OCI-LY7 (cell line): Measurements from ENCODE around the gene OAT. TPM values are rescaled to one million over a fixed set of nuclear protein-coding genes. Genes with fewer than 3 reads are reported as not detected.

Experiments used
- BruUV-seq: library from RNA; stranded (reverse); fragments of 400-500 nt; replicated peaks from 2 replicates; lab custom pipeline; 2021; lab: Mats Ljungman, UMichigan
- CTCF ChIA-PET: fragments of 300-600 bp; sonication (Branson Sonifier 250); formaldehyde crosslinking; loops from one replicate; lab custom pipeline; 2022; ENCODE audit warnings: antibody characterized with exemption; ENCODE audit not compliant: unreplicated experiment; lab: Charles Lee
- POLR2A ChIA-PET: fragments of 300-600 bp; sonication (Branson Sonifier 250); formaldehyde crosslinking; loops from one replicate; lab custom pipeline; 2022; ENCODE audit warnings: antibody characterized with exemption; lab: Charles Lee
- DNase-seq: peaks from one replicate; pipeline ENCODE4 v3.0.0-alpha.2; 2015; ENCODE audit warnings: low spot score
- H2AFZ ChIP-seq: fragments of 200-600 bp; sonication (generic), shearing (Covaris generic); 2 replicates; pipeline ENCODE4 v1.6.1; 2014; ENCODE audit warnings: mild to moderate bottlenecking, antibody characterized with exemption, low read length, moderate library complexity
- H3K27ac ChIP-seq: fragments of 200-600 bp; sonication (generic); 2 replicates; pipeline ENCODE4 v1.5.1; 2014; ENCODE audit warnings: mixed run types, low read depth, mild to moderate bottlenecking, moderate library complexity, low read length, inconsistent platforms; ENCODE audit not compliant: poor library complexity, severe bottlenecking
- H3K36me3 ChIP-seq: fragments of 200-600 bp; sonication (generic); 2 replicates; pipeline ENCODE4 v1.6.1; 2014; ENCODE audit warnings: mild to moderate bottlenecking, antibody characterized with exemption, low read length, moderate library complexity, mixed read lengths; ENCODE audit not compliant: insufficient read depth
- H3K4me1 ChIP-seq: fragments of 200-600 bp; sonication (generic); 2 replicates; pipeline ENCODE4 v1.5.1; 2014; ENCODE audit warnings: mild to moderate bottlenecking, low read length; ENCODE audit not compliant: insufficient read depth, poor library complexity, severe bottlenecking
- H3K4me2 ChIP-seq: fragments of 200-600 bp; sonication (generic); 2 replicates; pipeline ENCODE4 v1.6.1; 2014; ENCODE audit warnings: mild to moderate bottlenecking, low read length
- H3K4me3 ChIP-seq: fragments of 200-600 bp; sonication (generic); 2 replicates; pipeline ENCODE4 v1.5.1; 2014; ENCODE audit warnings: mild to moderate bottlenecking, low read depth, low read length; ENCODE audit not compliant: poor library complexity, severe bottlenecking
- H3K79me2 ChIP-seq: fragments of 200-600 bp; sonication (generic); 2 replicates; pipeline ENCODE4 v1.6.1; 2016; ENCODE audit warnings: low read depth, mild to moderate bottlenecking, low read length, moderate library complexity, mixed read lengths; ENCODE audit not compliant: insufficient read depth
- H3K9me2 ChIP-seq: fragments of 200-600 bp; sonication (generic); 2 replicates; pipeline ENCODE4 v1.6.1; 2016; ENCODE audit warnings: mild to moderate bottlenecking, low read length, mixed read lengths; ENCODE audit not compliant: insufficient read depth
- H3K9me3 ChIP-seq: fragments of 200-600 bp; sonication (generic); 2 replicates; pipeline ENCODE4 v1.6.1; 2014; ENCODE audit warnings: mild to moderate bottlenecking, mixed run types, low read length, mixed read lengths
- H4K20me1 ChIP-seq: fragments of 200-600 bp; sonication (generic); 2 replicates; pipeline ENCODE4 v1.6.1; 2014; ENCODE audit warnings: mild to moderate bottlenecking, antibody characterized with exemption, low read length, moderate library complexity, mixed read lengths; ENCODE audit not compliant: insufficient read depth
- CTCF ChIP-seq: fragments of 200-600 bp; sonication (generic); conservative IDR thresholded peaks from 2 replicates; pipeline ENCODE4 v1.5.1; 2014; ENCODE audit warnings: mild to moderate bottlenecking, antibody characterized with exemption, low read length, moderate library complexity, mixed read lengths
- EZH2phosphoT487 ChIP-seq: fragments of 200-600 bp; sonication (generic); IDR thresholded peaks from 2 replicates; pipeline ENCODE4 v1.6.1; 2018; ENCODE audit warnings: low read depth, borderline replicate concordance, mild to moderate bottlenecking, mixed run types, antibody characterized with exemption, low read length, moderate library complexity, mixed read lengths
- intact Hi-C: fragments of 100-400 bp; cut with micrococcal nuclease; formaldehyde crosslinking; loops from one replicate; pipeline ENCODE4 v1.10.0; 2022; ENCODE audit not compliant: unreplicated experiment
- total RNA-seq, 2 experiments: library from RNA; depleted of rRNA in 1 of 2; stranded (reverse); fragments of >200 nt in 1 of 2; shearing (Covaris generic) in 1 of 2; gene quantifications; 2 replicates each; pipeline ENCODE4 v1.2.3, GENCODE V29; 2014 to 2022

OAT gene
- total RNA-seq, 2 experiments from 2014 or later, result 13.5 to 27.1 TPM

- CTCF ChIA-PET, result no interaction called here
- Histone ChIP-seq H4K20me1 (no peaks in the 10 kb centered on the region), H3K9me2 (no peaks in the 10 kb centered on the region), H3K4me1 (no peaks in the 10 kb centered on the region), H3K79me2 (no peaks in the 10 kb centered on the region), H3K4me3 (no peak overlapping the region), H3K36me3 (no peaks in the 10 kb centered on the region), H2AFZ (no peak overlapping the region), H3K9me3 (no peaks in the 10 kb centered on the region), H3K4me2 (no peak overlapping the region), H3K27ac (no peak overlapping the region)
- POLR2A ChIA-PET, result no interaction called here
- intact Hi-C loops, result no loop called here
- TF ChIP-seq EZH2phosphoT487, result no peak
- no peak for TF ChIP-seq CTCF
- DNase-seq, result no peak
- no TSS peak for BruUV-seq
Measured at GRCh38 chr10:124350806-124351205, 67.9 kb downstream of the OAT start.

- POLR2A ChIA-PET, result interaction anchor here (0.6 kb wide), 1 partner anchor 20 kb away, joined by 3 read pairs; no protein-coding TSS in a partner anchor
- Histone ChIP-seq H3K4me3 (no peak overlapping the region), H3K4me1 (no peaks in the 10 kb centered on the region), H3K27ac (no peak overlapping the region), H3K36me3 (no peaks in the 10 kb centered on the region), H2AFZ (no peak overlapping the region), H3K4me2 (no peak overlapping the region), H3K9me3 (no peaks in the 10 kb centered on the region), H4K20me1 (no peaks in the 10 kb centered on the region), H3K79me2 (no peaks in the 10 kb centered on the region), H3K9me2 (no peaks in the 10 kb centered on the region)
- intact Hi-C loops, result no loop called here
- no TSS peak for BruUV-seq
- TF ChIP-seq CTCF (no peak), EZH2phosphoT487 (no peak)
- DNase-seq, result no peak
- CTCF ChIA-PET, result no interaction called here
Measured at GRCh38 chr10:124349996-124350280, 68.8 kb downstream of the OAT start.

- BruUV-seq, result no TSS peak
- Histone ChIP-seq H3K9me3 (no peaks in the 10 kb centered on the region), H3K4me2 (no peak overlapping the region), H3K79me2 (no peaks in the 10 kb centered on the region), H3K9me2 (no peaks in the 10 kb centered on the region), H3K4me3 (no peak overlapping the region), H3K4me1 (no peaks in the 10 kb centered on the region), H4K20me1 (no peaks in the 10 kb centered on the region), H3K36me3 (no peaks in the 10 kb centered on the region), H2AFZ (no peak overlapping the region), H3K27ac (no peak overlapping the region)
- TF ChIP-seq CTCF (no peak), EZH2phosphoT487 (no peak)
- intact Hi-C loops, result no loop called here
- CTCF ChIA-PET, result no interaction called here
- POLR2A ChIA-PET, result interaction anchor here (0.6 kb wide), 1 partner anchor 20 kb away, joined by 3 read pairs; no protein-coding TSS in a partner anchor
- DNase-seq, result no peak
Measured at GRCh38 chr10:124349231-124349995, 69.3 kb downstream of the OAT start.
